ENCODE measurements around the gene MKRN2.
"Not testable (repeated sequence)": the region's sequence is repeated elsewhere in the genome, so short reads cannot be mapped to it uniquely, and the experiment has no call there.

MKRN2 gene

DNA sequence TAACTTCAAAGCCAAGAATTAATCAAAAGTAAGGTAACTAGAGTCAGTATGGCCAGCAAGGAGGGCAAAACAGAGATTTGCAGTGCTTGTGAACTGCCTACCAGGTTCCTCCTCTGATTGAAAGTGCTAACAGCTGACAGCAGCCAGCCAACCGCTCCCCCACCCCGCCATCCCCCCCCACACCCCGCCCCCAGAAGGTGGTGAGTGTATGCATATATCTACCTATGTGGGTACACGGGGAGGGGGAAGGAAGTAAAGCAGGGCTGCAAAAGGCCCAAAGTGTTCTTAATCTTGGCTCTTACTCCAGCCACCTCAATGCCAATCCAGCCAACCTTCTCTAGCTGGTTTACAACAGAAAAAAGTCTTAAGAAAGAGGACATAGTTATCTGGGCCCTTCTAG, 56.4 kb downstream of the MKRN2 start:
- TF ChIP-seq, protein P1, sequence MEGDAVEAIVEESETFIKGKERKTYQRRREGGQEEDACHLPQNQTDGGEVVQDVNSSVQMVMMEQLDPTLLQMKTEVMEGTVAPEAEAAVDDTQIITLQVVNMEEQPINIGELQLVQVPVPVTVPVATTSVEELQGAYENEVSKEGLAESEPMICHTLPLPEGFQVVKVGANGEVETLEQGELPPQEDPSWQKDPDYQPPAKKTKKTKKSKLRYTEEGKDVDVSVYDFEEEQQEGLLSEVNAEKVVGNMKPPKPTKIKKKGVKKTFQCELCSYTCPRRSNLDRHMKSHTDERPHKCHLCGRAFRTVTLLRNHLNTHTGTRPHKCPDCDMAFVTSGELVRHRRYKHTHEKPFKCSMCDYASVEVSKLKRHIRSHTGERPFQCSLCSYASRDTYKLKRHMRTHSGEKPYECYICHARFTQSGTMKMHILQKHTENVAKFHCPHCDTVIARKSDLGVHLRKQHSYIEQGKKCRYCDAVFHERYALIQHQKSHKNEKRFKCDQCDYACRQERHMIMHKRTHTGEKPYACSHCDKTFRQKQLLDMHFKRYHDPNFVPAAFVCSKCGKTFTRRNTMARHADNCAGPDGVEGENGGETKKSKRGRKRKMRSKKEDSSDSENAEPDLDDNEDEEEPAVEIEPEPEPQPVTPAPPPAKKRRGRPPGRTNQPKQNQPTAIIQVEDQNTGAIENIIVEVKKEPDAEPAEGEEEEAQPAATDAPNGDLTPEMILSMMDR (IDR thresholded peaks at IDR 0.05; ENCODE audit: borderline replicate concordance, insufficient read depth, low read depth, low read length) = no peak
- no peak overlapping the region for H3K4me3 ChIP-seq (ENCODE audit: low read depth, low read length)

DNA sequence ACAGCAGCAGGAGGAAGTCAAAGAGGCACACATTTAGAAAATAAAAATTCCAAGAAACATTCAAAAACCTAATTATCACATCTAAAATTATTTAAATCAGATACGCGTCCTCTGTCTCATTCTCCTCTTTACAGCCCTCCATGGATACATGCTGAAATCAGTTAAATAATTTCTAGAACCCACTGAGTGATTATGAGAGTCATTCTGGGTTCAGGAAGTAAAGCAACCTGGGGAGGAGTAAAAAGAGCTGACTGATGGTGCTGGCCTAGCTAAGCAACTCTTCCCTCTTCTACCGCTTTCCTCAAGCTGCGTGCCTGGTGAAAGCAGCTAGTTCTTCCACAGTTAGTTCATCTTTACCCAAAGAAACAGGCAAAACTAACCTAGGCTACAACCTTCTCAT, 58.4 kb downstream of the MKRN2 start:
- no peak overlapping the region for H3K4me3 ChIP-seq (ENCODE audit: low read depth, low read length)
- TF ChIP-seq, protein P1 (IDR thresholded peaks at IDR 0.05; ENCODE audit: borderline replicate concordance, insufficient read depth, low read depth, low read length) = no peak

- TF ChIP-seq, protein P1 (IDR thresholded peaks at IDR 0.05; ENCODE audit: borderline replicate concordance, insufficient read depth, low read depth, low read length) = no peak
- H3K4me3 ChIP-seq (ENCODE audit: low read depth, low read length) = no peak overlapping the region
Observed at GRCh38 chr3:12618426-12618825, 61.5 kb downstream of the MKRN2 start.

DNA sequence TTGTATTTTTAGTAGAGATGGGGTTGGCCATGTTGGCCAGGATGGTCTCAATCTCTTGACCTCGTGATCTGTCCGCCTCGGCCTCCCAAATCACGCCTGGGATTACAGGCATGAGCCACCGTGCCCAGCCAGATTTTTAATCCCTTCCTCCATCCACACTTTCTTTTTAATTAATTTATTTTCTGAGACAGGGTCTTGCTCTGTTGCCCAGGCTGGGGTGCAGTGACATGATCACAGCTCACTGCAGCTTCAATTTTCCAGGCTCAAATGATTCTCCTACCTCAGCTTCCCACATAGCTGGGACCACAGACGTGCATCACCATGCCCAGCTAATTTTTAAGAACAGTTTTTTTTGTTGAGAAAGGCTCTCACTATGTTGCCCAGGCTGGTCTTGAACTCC, 63.4 kb downstream of the MKRN2 start:
- H3K4me3 ChIP-seq (ENCODE audit: low read depth, low read length) = no peak overlapping the region
- TF ChIP-seq, protein P1 (IDR thresholded peaks at IDR 0.05; ENCODE audit: borderline replicate concordance, insufficient read depth, low read depth, low read length) = no peak

DNA sequence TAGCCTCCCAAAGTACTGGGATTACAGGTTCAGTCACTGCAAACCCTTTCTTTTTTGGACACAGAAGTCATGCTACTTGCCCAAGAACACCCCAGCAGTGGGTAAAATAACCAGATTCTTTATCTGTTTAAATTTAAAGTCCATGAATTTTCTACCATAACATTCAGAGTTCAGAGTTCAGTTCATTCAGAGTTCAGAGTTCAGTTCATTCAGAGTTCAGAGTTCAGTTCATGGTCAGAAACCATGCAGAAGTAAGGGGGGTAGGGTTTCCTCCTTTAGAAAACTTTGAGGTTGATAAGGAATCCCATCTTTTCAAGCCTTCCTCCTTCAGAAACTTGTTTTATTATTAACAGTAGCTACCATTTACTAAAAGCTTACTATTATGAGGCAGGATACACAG, 63.8 kb downstream of the MKRN2 start:
- TF ChIP-seq, protein P1 (IDR thresholded peaks at IDR 0.05; ENCODE audit: borderline replicate concordance, insufficient read depth, low read depth, low read length) = no peak
- H3K4me3 ChIP-seq (ENCODE audit: low read depth, low read length) = no peak overlapping the region

DNA sequence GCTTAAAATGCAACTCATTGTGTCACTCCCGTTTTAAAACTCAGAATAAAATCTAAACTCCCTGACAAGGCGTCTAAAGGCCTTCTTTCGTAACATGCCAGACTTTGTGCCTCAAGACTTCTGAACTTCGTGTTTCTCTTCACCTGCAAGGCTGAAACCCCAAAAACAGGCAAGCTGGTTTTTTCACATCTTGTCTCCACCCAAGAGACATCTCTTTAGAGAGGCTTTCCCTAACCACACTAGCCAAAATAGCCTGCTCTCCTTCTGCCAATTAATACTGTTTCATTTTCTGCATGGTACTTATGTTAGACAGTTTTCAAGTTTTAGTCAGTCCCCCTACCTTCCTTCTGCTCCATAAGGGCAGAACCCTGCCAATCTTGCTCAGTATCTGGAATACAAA, 65.4 kb downstream of the MKRN2 start:
- no peak overlapping the region for H3K4me3 ChIP-seq (ENCODE audit: low read depth, low read length)
- TF ChIP-seq, protein P1 (IDR thresholded peaks at IDR 0.05; ENCODE audit: borderline replicate concordance, insufficient read depth, low read depth, low read length) = no peak

GRCh38 chr3:12624056-12624455, 67.2 kb downstream of the MKRN2 start:
- TF ChIP-seq, protein P1 (IDR thresholded peaks at IDR 0.05; ENCODE audit: borderline replicate concordance, insufficient read depth, low read depth, low read length) = no peak
- H3K4me3 ChIP-seq (ENCODE audit: low read depth, low read length) = no peak overlapping the region

GRCh38 chr3:12624964-12625363, 68.1 kb downstream of the MKRN2 start:
- not testable (repeated sequence) for H3K4me3 ChIP-seq (ENCODE audit: low read depth, low read length)
